GM23338 (cell line): Measurements from ENCODE around the gene COL4A2. TPM values are rescaled to one million over a fixed set of nuclear protein-coding genes. Genes with fewer than 3 reads are reported as not detected.

Source experiments
- ATAC-seq: fragments of 200-7000 bp; cut with Tn5 transposase; 3 replicates; pipeline ENCODE4 v1.9.1; 2020
- DNase-seq: peaks from one replicate; pipeline ENCODE4 v3.0.0-alpha.2; 2015; ENCODE audit warnings: low spot score
- H2AFZ ChIP-seq: fragments of 200-600 bp; sonication (generic); 2 replicates; pipeline ENCODE4 v1.8.0; 2016; ENCODE audit warnings: antibody characterized with exemption, mild to moderate bottlenecking, moderate library complexity
- H3F3A ChIP-seq: fragments of 200-600 bp; sonication (generic); replicated peaks from 2 replicates; pipeline ENCODE4 v1.8.0; 2017; ENCODE audit warnings: antibody characterized with exemption, mixed run types, low read depth
- H3K27ac ChIP-seq: fragments of 200-600 bp; sonication (generic); 2 replicates; pipeline ENCODE4 v1.6.1; 2016; ENCODE audit warnings: low read depth
- H3K27me3 ChIP-seq: fragments of 200-600 bp; sonication (generic); 2 replicates; pipeline ENCODE4 v1.8.0; 2016; ENCODE audit warnings: mild to moderate bottlenecking, mixed run types, moderate library complexity; ENCODE audit not compliant: insufficient read depth
- H3K36me3 ChIP-seq: fragments of 200-600 bp; sonication (generic); 2 replicates; pipeline ENCODE4 v1.8.0; 2016; ENCODE audit warnings: mild to moderate bottlenecking; ENCODE audit not compliant: insufficient read depth
- H3K4me1 ChIP-seq: fragments of 200-600 bp; sonication (generic); 2 replicates; pipeline ENCODE4 v1.8.0; 2016; ENCODE audit warnings: mild to moderate bottlenecking, moderate library complexity; ENCODE audit not compliant: insufficient read depth
- H3K4me2 ChIP-seq: fragments of 200-600 bp; sonication (generic); 2 replicates; pipeline ENCODE4 v1.7.1; 2017; ENCODE audit warnings: mixed run types
- H3K4me3 ChIP-seq: fragments of 200-600 bp; sonication (generic); 2 replicates; pipeline ENCODE4 v1.6.1; 2016; ENCODE audit warnings: mixed run types
- H3K79me2 ChIP-seq: fragments of 200-600 bp; sonication (generic); replicated peaks from 2 replicates; pipeline ENCODE4 v1.8.0; 2017; ENCODE audit warnings: mild to moderate bottlenecking; ENCODE audit not compliant: insufficient read depth
- H3K9me2 ChIP-seq: fragments of 200-600 bp; sonication (generic); 2 replicates; pipeline ENCODE4 v1.8.0; 2017; ENCODE audit not compliant: insufficient read depth
- H4K20me1 ChIP-seq: fragments of 200-600 bp; sonication (generic); replicated peaks from 2 replicates; pipeline ENCODE4 v1.8.0; 2017; ENCODE audit warnings: mild to moderate bottlenecking; ENCODE audit not compliant: insufficient read depth
- H3K27ac Mint-ChIP-seq: 2 replicates; pipeline ENCODE4 v1.8.0; 2020; ENCODE audit warnings: inconsistent platforms, mild to moderate bottlenecking, moderate library complexity, mixed read lengths
- H3K27me3 Mint-ChIP-seq: 3 replicates; pipeline ENCODE4 v1.8.0; 2022; ENCODE audit warnings: low read depth, mild to moderate bottlenecking, moderate library complexity, mixed read lengths, inconsistent platforms; ENCODE audit not compliant: insufficient read depth, poor library complexity
- H3K36me3 Mint-ChIP-seq: 3 replicates; pipeline ENCODE4 v1.8.0; 2021; ENCODE audit warnings: low read depth, mild to moderate bottlenecking, inconsistent platforms, moderate library complexity, mixed read lengths
- H3K4me1 Mint-ChIP-seq: 3 replicates; pipeline ENCODE4 v1.8.0; 2020; ENCODE audit warnings: mild to moderate bottlenecking, inconsistent platforms, mixed read lengths
- H3K4me3 Mint-ChIP-seq: 3 replicates; pipeline ENCODE4 v1.8.0; 2021; ENCODE audit warnings: moderate library complexity, mild to moderate bottlenecking, inconsistent platforms, mixed read lengths
- H3K9me3 Mint-ChIP-seq: 3 replicates; pipeline ENCODE4 v1.8.0; 2020; ENCODE audit warnings: moderate library complexity, mild to moderate bottlenecking, inconsistent platforms, mixed read lengths
- EZH2 ChIP-seq: fragments of 200-600 bp; sonication (generic); IDR thresholded peaks from one replicate; pipeline ENCODE4 v1.8.0; 2017; ENCODE audit warnings: antibody characterized with exemption, mild to moderate bottlenecking, low read depth; ENCODE audit not compliant: unreplicated experiment
- EZH2phosphoT487 ChIP-seq: fragments of 200-600 bp; sonication (generic); IDR thresholded peaks from one replicate; pipeline ENCODE4 v1.8.1; 2018; ENCODE audit warnings: antibody characterized with exemption; ENCODE audit not compliant: unreplicated experiment
- JUNB ChIP-seq: IDR thresholded peaks from one replicate; pipeline ENCODE4 v1.6.1; 2016; ENCODE audit warnings: antibody characterized with exemption; ENCODE audit not compliant: unreplicated experiment
- NANOG ChIP-seq: IDR thresholded peaks from 2 replicates; pipeline ENCODE4 v1.6.1; 2016; ENCODE audit warnings: antibody characterized with exemption, borderline replicate concordance
- POLR2AphosphoS5 ChIP-seq: IDR thresholded peaks from 2 replicates; pipeline ENCODE4 v1.6.1; 2016; ENCODE audit warnings: antibody characterized with exemption, low read depth
- ZNF114 ChIP-seq: fragments of 250-450 bp; sonication (Bioruptor Pico); IDR thresholded peaks from 2 replicates; pipeline ENCODE4 v1.5.0; 2020; ENCODE audit warnings: mild to moderate bottlenecking, moderate library complexity
- polyA plus RNA-seq: library from polyadenylated mRNA; unstranded; fragments of >200 nt; fragmentation: Nextera tagmentation; extraction: Ambion mirVana; gene quantifications from 2 replicates; pipeline ENCODE4 v1.2.1, GENCODE V29; 2016
- total RNA-seq: library from RNA; depleted of rRNA; stranded (reverse); fragments of >200 nt; shearing (Covaris generic); gene quantifications from 2 replicates; pipeline ENCODE4 v1.2.3, GENCODE V29; 2014
- TF ChIP-seq, protein P1 (sequence below): fragments of 250-450 bp; sonication (Bioruptor Pico); IDR thresholded peaks from 2 replicates; pipeline ENCODE4 v1.5.0; 2020; ENCODE audit warnings: mild to moderate bottlenecking, moderate library complexity
- TF ChIP-seq, protein P2 (sequence below): IDR thresholded peaks from one replicate; pipeline ENCODE4 v1.6.1; 2018; ENCODE audit warnings: antibody characterized with exemption; ENCODE audit not compliant: unreplicated experiment
- TF ChIP-seq, protein P3 (sequence below), 2 experiments: fragments of 200-600 bp in 1 of 2; sonication (generic) in 1 of 2; conservative IDR thresholded peaks; 2 replicates each; pipeline versions ENCODE4 v1.5.1 to v1.6.1; 2016 to 2017; ENCODE audit warnings: antibody characterized with exemption in 2 of 2, low read depth in 2 of 2, mild to moderate bottlenecking in 2 of 2, moderate library complexity in 1 of 2

Gene COL4A2
- total and polyA plus RNA-seq, 2 experiments from 2014 or later: 37.4 to 131 TPM

DNA sequence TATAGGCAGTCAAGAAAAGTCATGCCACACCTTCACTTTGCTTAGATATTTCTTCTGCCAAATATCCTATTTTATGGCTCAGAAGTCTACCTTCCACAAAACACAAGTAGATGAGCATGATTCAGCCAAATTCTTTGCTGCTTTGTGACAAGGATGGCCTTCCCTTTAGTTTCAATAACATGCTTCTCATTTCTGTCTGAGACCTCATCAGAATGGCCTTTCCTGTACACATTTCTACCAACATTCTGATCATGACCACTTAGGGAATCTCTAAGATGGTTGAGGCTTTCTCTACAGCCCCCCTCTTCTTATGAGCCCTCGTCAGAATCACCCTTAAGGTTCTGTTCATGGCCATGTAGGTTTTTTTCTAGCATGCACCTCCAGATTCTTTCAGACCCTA lies 96.2 kb downstream of the COL4A2 start (continued):
- TF ChIP-seq, protein P1, sequence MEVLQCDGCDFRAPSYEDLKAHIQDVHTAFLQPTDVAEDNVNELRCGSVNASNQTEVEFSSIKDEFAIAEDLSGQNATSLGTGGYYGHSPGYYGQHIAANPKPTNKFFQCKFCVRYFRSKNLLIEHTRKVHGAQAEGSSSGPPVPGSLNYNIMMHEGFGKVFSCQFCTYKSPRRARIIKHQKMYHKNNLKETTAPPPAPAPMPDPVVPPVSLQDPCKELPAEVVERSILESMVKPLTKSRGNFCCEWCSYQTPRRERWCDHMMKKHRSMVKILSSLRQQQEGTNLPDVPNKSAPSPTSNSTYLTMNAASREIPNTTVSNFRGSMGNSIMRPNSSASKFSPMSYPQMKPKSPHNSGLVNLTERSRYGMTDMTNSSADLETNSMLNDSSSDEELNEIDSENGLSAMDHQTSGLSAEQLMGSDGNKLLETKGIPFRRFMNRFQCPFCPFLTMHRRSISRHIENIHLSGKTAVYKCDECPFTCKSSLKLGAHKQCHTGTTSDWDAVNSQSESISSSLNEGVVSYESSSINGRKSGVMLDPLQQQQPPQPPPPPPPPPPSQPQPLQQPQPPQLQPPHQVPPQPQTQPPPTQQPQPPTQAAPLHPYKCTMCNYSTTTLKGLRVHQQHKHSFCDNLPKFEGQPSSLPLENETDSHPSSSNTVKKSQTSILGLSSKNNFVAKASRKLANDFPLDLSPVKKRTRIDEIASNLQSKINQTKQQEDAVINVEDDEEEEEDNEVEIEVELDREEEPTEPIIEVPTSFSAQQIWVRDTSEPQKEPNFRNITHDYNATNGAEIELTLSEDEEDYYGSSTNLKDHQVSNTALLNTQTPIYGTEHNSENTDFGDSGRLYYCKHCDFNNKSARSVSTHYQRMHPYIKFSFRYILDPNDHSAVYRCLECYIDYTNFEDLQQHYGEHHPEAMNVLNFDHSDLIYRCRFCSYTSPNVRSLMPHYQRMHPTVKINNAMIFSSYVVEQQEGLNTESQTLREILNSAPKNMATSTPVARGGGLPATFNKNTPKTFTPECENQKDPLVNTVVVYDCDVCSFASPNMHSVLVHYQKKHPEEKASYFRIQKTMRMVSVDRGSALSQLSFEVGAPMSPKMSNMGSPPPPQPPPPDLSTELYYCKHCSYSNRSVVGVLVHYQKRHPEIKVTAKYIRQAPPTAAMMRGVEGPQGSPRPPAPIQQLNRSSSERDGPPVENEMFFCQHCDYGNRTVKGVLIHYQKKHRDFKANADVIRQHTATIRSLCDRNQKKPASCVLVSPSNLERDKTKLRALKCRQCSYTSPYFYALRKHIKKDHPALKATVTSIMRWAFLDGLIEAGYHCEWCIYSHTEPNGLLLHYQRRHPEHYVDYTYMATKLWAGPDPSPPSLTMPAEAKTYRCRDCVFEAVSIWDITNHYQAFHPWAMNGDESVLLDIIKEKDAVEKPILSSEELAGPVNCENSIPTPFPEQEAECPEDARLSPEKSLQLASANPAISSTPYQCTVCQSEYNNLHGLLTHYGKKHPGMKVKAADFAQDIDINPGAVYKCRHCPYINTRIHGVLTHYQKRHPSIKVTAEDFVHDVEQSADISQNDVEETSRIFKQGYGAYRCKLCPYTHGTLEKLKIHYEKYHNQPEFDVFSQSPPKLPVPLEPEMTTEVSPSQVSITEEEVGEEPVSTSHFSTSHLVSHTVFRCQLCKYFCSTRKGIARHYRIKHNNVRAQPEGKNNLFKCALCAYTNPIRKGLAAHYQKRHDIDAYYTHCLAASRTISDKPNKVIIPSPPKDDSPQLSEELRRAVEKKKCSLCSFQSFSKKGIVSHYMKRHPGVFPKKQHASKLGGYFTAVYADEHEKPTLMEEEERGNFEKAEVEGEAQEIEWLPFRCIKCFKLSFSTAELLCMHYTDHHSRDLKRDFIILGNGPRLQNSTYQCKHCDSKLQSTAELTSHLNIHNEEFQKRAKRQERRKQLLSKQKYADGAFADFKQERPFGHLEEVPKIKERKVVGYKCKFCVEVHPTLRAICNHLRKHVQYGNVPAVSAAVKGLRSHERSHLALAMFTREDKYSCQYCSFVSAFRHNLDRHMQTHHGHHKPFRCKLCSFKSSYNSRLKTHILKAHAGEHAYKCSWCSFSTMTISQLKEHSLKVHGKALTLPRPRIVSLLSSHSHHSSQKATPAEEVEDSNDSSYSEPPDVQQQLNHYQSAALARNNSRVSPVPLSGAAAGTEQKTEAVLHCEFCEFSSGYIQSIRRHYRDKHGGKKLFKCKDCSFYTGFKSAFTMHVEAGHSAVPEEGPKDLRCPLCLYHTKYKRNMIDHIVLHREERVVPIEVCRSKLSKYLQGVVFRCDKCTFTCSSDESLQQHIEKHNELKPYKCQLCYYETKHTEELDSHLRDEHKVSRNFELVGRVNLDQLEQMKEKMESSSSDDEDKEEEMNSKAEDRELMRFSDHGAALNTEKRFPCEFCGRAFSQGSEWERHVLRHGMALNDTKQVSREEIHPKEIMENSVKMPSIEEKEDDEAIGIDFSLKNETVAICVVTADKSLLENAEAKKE: no peak
- no peak for TF ChIP-seq JUNB
- no peak for TF ChIP-seq EZH2
- TF ChIP-seq, protein P2, sequence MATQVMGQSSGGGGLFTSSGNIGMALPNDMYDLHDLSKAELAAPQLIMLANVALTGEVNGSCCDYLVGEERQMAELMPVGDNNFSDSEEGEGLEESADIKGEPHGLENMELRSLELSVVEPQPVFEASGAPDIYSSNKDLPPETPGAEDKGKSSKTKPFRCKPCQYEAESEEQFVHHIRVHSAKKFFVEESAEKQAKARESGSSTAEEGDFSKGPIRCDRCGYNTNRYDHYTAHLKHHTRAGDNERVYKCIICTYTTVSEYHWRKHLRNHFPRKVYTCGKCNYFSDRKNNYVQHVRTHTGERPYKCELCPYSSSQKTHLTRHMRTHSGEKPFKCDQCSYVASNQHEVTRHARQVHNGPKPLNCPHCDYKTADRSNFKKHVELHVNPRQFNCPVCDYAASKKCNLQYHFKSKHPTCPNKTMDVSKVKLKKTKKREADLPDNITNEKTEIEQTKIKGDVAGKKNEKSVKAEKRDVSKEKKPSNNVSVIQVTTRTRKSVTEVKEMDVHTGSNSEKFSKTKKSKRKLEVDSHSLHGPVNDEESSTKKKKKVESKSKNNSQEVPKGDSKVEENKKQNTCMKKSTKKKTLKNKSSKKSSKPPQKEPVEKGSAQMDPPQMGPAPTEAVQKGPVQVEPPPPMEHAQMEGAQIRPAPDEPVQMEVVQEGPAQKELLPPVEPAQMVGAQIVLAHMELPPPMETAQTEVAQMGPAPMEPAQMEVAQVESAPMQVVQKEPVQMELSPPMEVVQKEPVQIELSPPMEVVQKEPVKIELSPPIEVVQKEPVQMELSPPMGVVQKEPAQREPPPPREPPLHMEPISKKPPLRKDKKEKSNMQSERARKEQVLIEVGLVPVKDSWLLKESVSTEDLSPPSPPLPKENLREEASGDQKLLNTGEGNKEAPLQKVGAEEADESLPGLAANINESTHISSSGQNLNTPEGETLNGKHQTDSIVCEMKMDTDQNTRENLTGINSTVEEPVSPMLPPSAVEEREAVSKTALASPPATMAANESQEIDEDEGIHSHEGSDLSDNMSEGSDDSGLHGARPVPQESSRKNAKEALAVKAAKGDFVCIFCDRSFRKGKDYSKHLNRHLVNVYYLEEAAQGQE: no peak
- TF ChIP-seq NANOG: no peak
- TF ChIP-seq EZH2phosphoT487: no peak

DNA sequence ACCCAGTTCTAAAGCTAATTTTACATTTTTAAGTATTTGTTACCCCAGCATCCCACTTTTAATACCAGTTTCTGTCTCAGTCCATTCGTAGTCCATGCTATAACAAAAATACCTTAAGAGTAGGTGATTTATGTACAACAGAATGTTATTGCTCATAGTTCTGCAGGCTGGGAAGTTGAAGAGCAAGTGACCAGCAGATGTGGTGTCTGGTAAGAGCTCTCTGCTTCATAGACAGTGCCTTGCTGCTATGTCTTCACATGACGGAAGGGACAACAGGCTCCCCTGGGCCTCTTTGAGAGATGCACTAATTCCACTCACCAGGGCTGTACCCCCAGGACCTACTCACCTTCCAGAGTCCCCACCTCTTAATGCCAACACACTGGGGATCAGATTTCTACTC lies 96.6 kb downstream of the COL4A2 start:
- peaks cover 11% of the 10 kb centered on the region for H3K36me3 Mint-ChIP-seq
- TF ChIP-seq POLR2AphosphoS5 (no peak), ZNF114 (no peak)
- TF ChIP-seq, protein P3, sequence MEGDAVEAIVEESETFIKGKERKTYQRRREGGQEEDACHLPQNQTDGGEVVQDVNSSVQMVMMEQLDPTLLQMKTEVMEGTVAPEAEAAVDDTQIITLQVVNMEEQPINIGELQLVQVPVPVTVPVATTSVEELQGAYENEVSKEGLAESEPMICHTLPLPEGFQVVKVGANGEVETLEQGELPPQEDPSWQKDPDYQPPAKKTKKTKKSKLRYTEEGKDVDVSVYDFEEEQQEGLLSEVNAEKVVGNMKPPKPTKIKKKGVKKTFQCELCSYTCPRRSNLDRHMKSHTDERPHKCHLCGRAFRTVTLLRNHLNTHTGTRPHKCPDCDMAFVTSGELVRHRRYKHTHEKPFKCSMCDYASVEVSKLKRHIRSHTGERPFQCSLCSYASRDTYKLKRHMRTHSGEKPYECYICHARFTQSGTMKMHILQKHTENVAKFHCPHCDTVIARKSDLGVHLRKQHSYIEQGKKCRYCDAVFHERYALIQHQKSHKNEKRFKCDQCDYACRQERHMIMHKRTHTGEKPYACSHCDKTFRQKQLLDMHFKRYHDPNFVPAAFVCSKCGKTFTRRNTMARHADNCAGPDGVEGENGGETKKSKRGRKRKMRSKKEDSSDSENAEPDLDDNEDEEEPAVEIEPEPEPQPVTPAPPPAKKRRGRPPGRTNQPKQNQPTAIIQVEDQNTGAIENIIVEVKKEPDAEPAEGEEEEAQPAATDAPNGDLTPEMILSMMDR (conservative IDR thresholded peaks at IDR 0.05; ENCODE audit: low read depth in 2 of 2): no peak
- H3K36me3 ChIP-seq: no peaks in the 10 kb centered on the region; the same call in 1 of the 2 replicates

More for the DNA sequence above, 96.6 kb downstream of the COL4A2 start:
- Histone ChIP-seq H3K79me2 (no peaks in the 10 kb centered on the region; the same call in 1 of the 2 replicates), H3F3A (no peaks in the 10 kb centered on the region), H3K27me3 (no peaks in the 10 kb centered on the region), H3K9me2 (no peaks in the 10 kb centered on the region), H2AFZ (no peak overlapping the region), H3K4me2 (no peak overlapping the region), H3K4me1 (peaks cover 6% of the 10 kb centered on the region; the same call in 1 of the 2 replicates), H3K4me3 (no peak overlapping the region), H4K20me1 (no peaks in the 10 kb centered on the region; the same call in 1 of the 2 replicates), H3K27ac (no peak overlapping the region)
- no peak overlapping the region for H3K27ac Mint-ChIP-seq
- no peak for DNase-seq
- H3K27me3 Mint-ChIP-seq: peaks cover 12% of the 10 kb centered on the region
- ATAC-seq: no peak
- H3K4me3 Mint-ChIP-seq: no peak overlapping the region
- peaks cover 21% of the 10 kb centered on the region for H3K4me1 Mint-ChIP-seq
- H3K9me3 Mint-ChIP-seq: no peaks in the 10 kb centered on the region; the same call in 2 of the 3 replicates
